ENCODE measurements around the gene RNF224. TPM values are rescaled to one million over a fixed set of nuclear protein-coding genes. Genes with fewer than 3 reads are reported as not detected.

The RNF224 gene
- total and polyA plus RNA-seq, 2 of the 13 experiments (the other 11 are each of a cell fraction or from before 2014, with no cell fraction given), result 0.09 TPM; not detected in 1

DNA sequence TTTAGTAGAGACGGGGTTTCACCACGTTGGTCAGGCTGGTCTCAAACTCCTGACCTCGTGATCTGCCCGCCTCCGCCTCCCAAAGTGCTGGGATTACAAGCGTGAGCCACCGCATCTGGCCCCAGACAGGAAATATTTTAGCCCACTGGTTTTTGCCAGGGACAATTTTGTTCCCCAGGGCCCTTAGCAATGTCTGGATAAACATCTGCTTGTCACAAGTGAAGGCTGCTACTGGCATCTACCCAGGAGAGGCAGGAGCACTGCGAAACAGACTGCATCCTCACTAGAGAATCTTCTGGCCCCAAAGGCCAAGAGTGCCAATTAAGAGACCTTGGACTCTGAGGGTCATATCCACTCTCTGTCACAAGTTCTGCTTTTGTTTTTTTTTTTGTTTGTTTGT lies 24.3 kb upstream of the RNF224 start (continued):
- no peak for TF ChIP-seq RNF219 (CRISPR knock-in tag; IDR thresholded peaks at IDR 0.05)
- TF ChIP-seq RARG (CRISPR knock-in tag; IDR thresholded peaks at IDR 0.05; ENCODE audit: low read depth), result no peak
- peak; percentile 31; the same call in 1 of the 2 replicates for TF ChIP-seq HNF4A (CRISPR knock-in tag; IDR thresholded peaks at IDR 0.05)
- no peak for TF ChIP-seq XBP1 (CRISPR knock-in tag; IDR thresholded peaks at IDR 0.05)
- TF ChIP-seq KLF9 (CRISPR knock-in tag; IDR thresholded peaks at IDR 0.05; ENCODE audit: low read depth), result no peak
- TF ChIP-seq MBD4 (IDR thresholded peaks at IDR 0.05; ENCODE audit: borderline replicate concordance, low read length), result no peak

DNA sequence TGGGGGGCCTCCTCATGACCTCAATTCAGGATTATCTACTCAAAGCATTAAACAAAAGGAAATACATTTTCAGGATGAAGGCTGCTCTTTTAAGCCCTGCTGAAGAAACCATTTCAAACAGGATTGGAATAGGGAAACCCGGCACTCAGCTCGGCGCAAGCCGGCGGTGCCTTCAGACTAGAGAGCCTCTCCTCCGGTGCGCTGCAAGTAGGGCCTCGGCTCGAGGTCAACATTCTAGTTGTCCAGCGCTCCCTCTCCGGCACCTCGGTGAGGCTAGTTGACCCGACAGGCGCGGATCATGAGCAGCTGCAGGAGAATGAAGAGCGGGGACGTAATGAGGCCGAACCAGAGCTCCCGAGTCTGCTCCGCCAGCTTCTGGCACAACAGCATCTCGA lies 22.6 kb upstream of the RNF224 start:
- H3K9ac ChIP-seq (ENCODE audit: insufficient read depth, low read depth, low read length), result peak overlapping the region; percentile 88
- in situ Hi-C loops (cut with HindIII; ENCODE audit: extremely low pct_ligation_motif_present, low pct_unique_long_range_greater_than_20kb), result no loop called here
- no peaks in the 10 kb centered on the region; a peak in 1 of 5 replicates for H3K27me3 ChIP-seq (ENCODE audit: control insufficient read depth in 1 of 2, insufficient read depth in 2 of 2, low read length in 2 of 2)
- ATAC-seq, result no peak
- no peaks in the 10 kb centered on the region for H3K9me3 ChIP-seq (ENCODE audit: low read length)
- no peaks in the 10 kb centered on the region for H3K36me3 ChIP-seq (replicated peaks in 1 of 2; ENCODE audit: control insufficient read depth in 1 of 2, insufficient read depth in 2 of 2, low read length in 2 of 2)
- intact Hi-C loops (cut with micrococcal nuclease; ENCODE audit: unreplicated experiment), result loop anchor here (2.0 kb wide), 1 partner anchor 16 kb away; the partner anchor contains the start of genes ANAPC2 and SSNA1
- no peak overlapping the region for H2AFZ ChIP-seq (ENCODE audit: low read length)
- ChIA-PET CTCF (ENCODE audit: low intra/inter-chr PET ratio, low total read pairs) (no interaction called here), POLR2A (interaction anchor here (1.5 to 8.8 kb wide), 3 partner anchors 16 to 36 kb away, joined by 5 to 225 read pairs (median 15); partner anchors contain the start of genes ANAPC2, CYSRT1, RNF208 and RNF224)
- TF ChIP-seq ZSCAN21 (CRISPR knock-in tag; IDR thresholded peaks at IDR 0.05; ENCODE audit: borderline replicate concordance) (0 out of 2 replicates have a peak, but pooled peaks have one; percentile 32), CREBL2 (CRISPR knock-in tag; IDR thresholded peaks at IDR 0.05; ENCODE audit: borderline replicate concordance) (0 out of 2 replicates have a peak, but pooled peaks have one; percentile 11), ZHX1 (CRISPR knock-in tag; IDR thresholded peaks at IDR 0.05; ENCODE audit: low read depth) (0 out of 2 replicates have a peak, but pooled peaks have one; percentile 22), POLR2G (IDR thresholded peaks at IDR 0.05; ENCODE audit: low read depth, low read length) (no peak), IRF2 (CRISPR knock-in tag; IDR thresholded peaks at IDR 0.05) (no peak), GABPA (IDR thresholded peaks at IDR 0.05; ENCODE audit: low read depth, low read length) (no peak), GABPA (CRISPR knock-in tag; IDR thresholded peaks at IDR 0.05; ENCODE audit: low read depth) (0 out of 2 replicates have a peak, but pooled peaks have one; percentile 4)
- H3K4me3 ChIP-seq (replicated peaks in 1 of 3; ENCODE audit: insufficient read depth in 1 of 3, low read depth in 2 of 3, low read length in 3 of 3), result peak overlapping the region; percentile 90 to 93 (median 92)
- peak overlapping the region; percentile 61 for H3K27ac ChIP-seq (ENCODE audit: extremely low read length, insufficient read depth, low read length)
- DNase-seq (ENCODE audit: low spot score), result no peak
- peak overlapping the region; percentile 95 for H3K4me2 ChIP-seq (ENCODE audit: low read depth, low read length)
- peaks cover 40% of the 10 kb centered on the region for H3K79me2 ChIP-seq (ENCODE audit: insufficient read depth, low read length)
- H3K4me1 ChIP-seq (ENCODE audit: insufficient read depth, low read length), result peaks cover 50% of the 10 kb centered on the region
- FAIRE-seq, result no peak
- WGBS (ENCODE audit: low lambda C conversion rate), result 3% methylated on average over 6 of the region's 21 CpGs
- no TSS peak for BruUV-seq (replicated peaks)
- H4K20me1 ChIP-seq (ENCODE audit: insufficient read depth, low read length), result 0 out of 2 replicates have a peak, but pooled peaks cover 4% of the 10 kb centered on the region
